Heart left ventricle (tissue), 16 donors: ENCODE measurements around the gene ATP9A. TPM values are rescaled to one million over a fixed set of nuclear protein-coding genes. Genes with fewer than 3 reads are reported as not detected.
A peak's percentile ranks its signal among the peaks of the same experiment; 100 is the strongest.

Experiments used
- ATAC-seq, 4 donors: fragments of 200-7000 bp; cut with Tn5 transposase; one replicate each; pipeline ENCODE4 v1.9.1; 2020 to 2022; ENCODE audit warnings: moderate library complexity in 4 of 4, mild to moderate bottlenecking in 3 of 4, moderate number of reproducible peaks in 1 of 4
- DNase-seq, 5 donors: peaks; one replicate each; pipeline ENCODE4 v3.0.0-alpha.2; 2020
- H3K27ac ChIP-seq, 12 donors: fragments of 200-600 bp; sonication (generic) in 4 of 12; one replicate each; pipeline versions ENCODE4 v1.5.0 to v1.8.0; 2016 to 2022; ENCODE audit warnings: mild to moderate bottlenecking in 2 of 12
- H3K27me3 ChIP-seq, 9 donors: fragments of 200-600 bp; sonication (generic) in 2 of 9; one replicate each; pipeline versions ENCODE4 v1.5.1 to v1.8.0; 2016 to 2022; ENCODE audit warnings: mild to moderate bottlenecking in 3 of 9
- H3K36me3 ChIP-seq, 9 donors: fragments of 200-600 bp; sonication (generic) in 2 of 9; one replicate each; pipeline versions ENCODE4 v1.5.0 to v1.8.0; 2018 to 2022; ENCODE audit warnings: mild to moderate bottlenecking in 2 of 9
- H3K4me1 ChIP-seq, 12 donors: fragments of 200-600 bp; sonication (generic) in 4 of 12; one replicate each; pipeline versions ENCODE4 v1.5.0 to v1.8.0; 2016 to 2022; ENCODE audit warnings: mild to moderate bottlenecking in 3 of 12
- H3K4me3 ChIP-seq, 12 donors: fragments of 200-600 bp; sonication (generic) in 4 of 12; one replicate each; pipeline versions ENCODE4 v1.5.0 to v1.8.0; 2017 to 2022; ENCODE audit warnings: mild to moderate bottlenecking in 9 of 12, moderate library complexity in 4 of 12
- H3K9me3 ChIP-seq, 12 donors: fragments of 200-600 bp; sonication (generic) in 4 of 12; one replicate each; pipeline versions ENCODE4 v1.5.0 to v1.8.0; 2016 to 2022; ENCODE audit warnings: mild to moderate bottlenecking in 1 of 12
- POLR2A ChIP-seq, 2 donors: fragments of 450-650 bp; IDR thresholded peaks; one replicate each; pipeline ENCODE4 v1.6.1; 2017; ENCODE audit warnings: antibody characterized with exemption in 2 of 2, mild to moderate bottlenecking in 2 of 2, moderate library complexity in 2 of 2
- WGBS, 4 donors: extraction: QIAGEN DNeasy Blood & Tissue Kit in 2 of 4; methylation state at CpG; one replicate each; pipeline versions ENCODE4 v1.1.5 to v1.1.7; 2013 to 2018; 5-methylcytosine and 5-hydroxymethylcytosine counted together
- intact Hi-C, 10 donors: fragments of 100-400 bp; cut with DNase I; formaldehyde crosslinking; loops; one replicate each; pipeline versions ENCODE4 v1.11.1 to v1.14.2; 2022
- polyA plus RNA-seq, 2 donors: library from polyadenylated mRNA; stranded (reverse); fragments of 200-250 nt; gene quantifications; one replicate each; pipeline ENCODE4 v1.2.3, GENCODE V29; 2013
- total RNA-seq, 9 donors: library from RNA; depleted of rRNA in 2 of 9; stranded (reverse); fragments of >200 nt in 2 of 9; fragmentation: NEBNext Ultra II Directional in 3 of 9; extraction: Animal tissue kit (Norgen Biotek cat#: 25700) in 3 of 9; gene quantifications; one replicate each; pipeline versions ENCODE4 v1.1.0 to v1.2.4, GENCODE V29; 2016 to 2023
- TF ChIP-seq, protein P1 (sequence below), 12 donors: fragments of 200-600 bp; sonication (generic) in 4 of 12; IDR thresholded peaks; one replicate each; pipeline versions ENCODE4 v1.5.0 to v1.8.0; 2018 to 2022; ENCODE audit warnings: antibody characterized with exemption in 12 of 12, mild to moderate bottlenecking in 5 of 12
- donor health status: ischemic (EF 13 %, LVEDD 7.1; RV severe dilation, severe dysfunction).
- donor health status: healthy with polysubstance abuse.
- donor health status: DM: no; HTN: yes; CAD: no.
- donor health status: DM: no; HTN: no; CAD: no.
- donor health status: ischemic (EF 25% LVEDD 6.9; RV normal size, moderate dysfunction).
- donor health status: ischemic (EF 25% LVEDD 5.7; RV mildly dilated, moderate dysfunction).
- donor health status: healthy.
- donor health status: DM: yes; HTN: yes; CAD: no.
- donor health status: ischemic (EF 35%, LVEDD 5.7; RV mildly dilated, moderate dysfunction).
- donor health status: nonischemic (EF 11% LVEDD 7.7; RV severe dilation, severe dysfunction).
- donor health status: DM: yes; HTN: yes; CAD: no.
- donor health status: PGD.
- donor health status: ischemic (EF 29% LVEDD 5.4; RV normal size, mild dysfunction).
- donor health status: nonischemic (EF 23%, LVEDD 6.1; RV moderate dilation, normal function).

Gene ATP9A
- total and polyA plus RNA-seq, 11 donors = 4.4 to 36.4 (median 27.6) TPM

DNA sequence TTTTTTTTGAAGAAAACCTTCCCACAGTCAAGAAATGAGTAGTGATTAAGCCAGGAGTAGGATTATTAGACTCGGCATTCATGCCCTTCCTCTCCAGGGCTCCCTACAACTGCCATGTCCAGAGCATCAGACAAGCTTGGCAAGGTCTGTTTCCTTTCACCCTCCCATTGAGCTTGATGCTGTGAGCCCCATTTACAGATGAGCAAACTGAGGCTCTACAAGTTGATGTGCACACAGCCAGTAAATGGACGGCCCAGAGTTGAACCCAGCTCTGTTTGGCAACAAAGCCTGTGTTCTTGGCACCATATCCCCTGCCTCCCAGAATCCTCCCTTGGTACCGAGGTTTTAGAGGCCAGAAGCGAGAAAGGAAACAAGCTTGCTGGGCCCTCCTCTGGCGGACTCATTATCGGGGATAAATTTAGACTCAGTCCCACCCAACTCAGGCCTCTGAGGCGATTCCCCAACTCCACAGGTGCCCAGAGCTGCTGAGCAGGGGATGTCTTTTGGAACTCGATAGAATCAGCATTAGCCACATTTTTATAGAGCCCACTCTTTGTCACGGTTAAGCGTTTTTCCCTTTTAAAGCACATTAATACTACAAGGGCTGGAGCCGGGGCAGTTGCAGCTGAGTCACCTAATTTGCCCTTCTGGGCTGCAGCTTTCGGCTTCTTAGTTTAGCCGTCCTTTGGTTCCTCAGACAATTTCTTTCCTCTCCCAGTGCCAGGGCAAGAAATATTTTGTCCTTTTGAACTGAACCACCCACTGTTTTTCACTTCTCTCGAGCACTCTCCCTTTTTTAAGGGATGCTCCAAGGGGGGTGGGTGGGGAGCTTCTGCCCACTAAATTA, 202.7 kb downstream of the ATP9A start:
- H3K4me1 ChIP-seq = peaks cover 4 to 53% (median 35%) of the 10 kb centered on the region in 12 donors
- intact Hi-C loops = loop anchor here in 4 of 10 donors (10.0 kb wide), 2 partner anchors 111 to 121 kb away; no protein-coding TSS in a partner anchor
- DNase-seq = no peak
- peaks cover 0 to 29% (median 0%) of the 10 kb centered on the region in 9 donors for H3K27me3 ChIP-seq
- 40 to 51% (median 43%) methylated on average over 12 to 14 of the region's 14 CpGs for WGBS, 4 donors
- no peak for ATAC-seq
- H3K9me3 ChIP-seq = no peaks in the 10 kb centered on the region
- no peaks in the 10 kb centered on the region for H3K36me3 ChIP-seq
- TF ChIP-seq, protein P1, sequence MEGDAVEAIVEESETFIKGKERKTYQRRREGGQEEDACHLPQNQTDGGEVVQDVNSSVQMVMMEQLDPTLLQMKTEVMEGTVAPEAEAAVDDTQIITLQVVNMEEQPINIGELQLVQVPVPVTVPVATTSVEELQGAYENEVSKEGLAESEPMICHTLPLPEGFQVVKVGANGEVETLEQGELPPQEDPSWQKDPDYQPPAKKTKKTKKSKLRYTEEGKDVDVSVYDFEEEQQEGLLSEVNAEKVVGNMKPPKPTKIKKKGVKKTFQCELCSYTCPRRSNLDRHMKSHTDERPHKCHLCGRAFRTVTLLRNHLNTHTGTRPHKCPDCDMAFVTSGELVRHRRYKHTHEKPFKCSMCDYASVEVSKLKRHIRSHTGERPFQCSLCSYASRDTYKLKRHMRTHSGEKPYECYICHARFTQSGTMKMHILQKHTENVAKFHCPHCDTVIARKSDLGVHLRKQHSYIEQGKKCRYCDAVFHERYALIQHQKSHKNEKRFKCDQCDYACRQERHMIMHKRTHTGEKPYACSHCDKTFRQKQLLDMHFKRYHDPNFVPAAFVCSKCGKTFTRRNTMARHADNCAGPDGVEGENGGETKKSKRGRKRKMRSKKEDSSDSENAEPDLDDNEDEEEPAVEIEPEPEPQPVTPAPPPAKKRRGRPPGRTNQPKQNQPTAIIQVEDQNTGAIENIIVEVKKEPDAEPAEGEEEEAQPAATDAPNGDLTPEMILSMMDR (IDR thresholded peaks at IDR 0.05) = no peak
- no peak for TF ChIP-seq POLR2A (IDR thresholded peaks at IDR 0.05)
- peak overlapping the region in 1 of 12 donors; percentile 38 for H3K27ac ChIP-seq
- no peak overlapping the region for H3K4me3 ChIP-seq

DNA sequence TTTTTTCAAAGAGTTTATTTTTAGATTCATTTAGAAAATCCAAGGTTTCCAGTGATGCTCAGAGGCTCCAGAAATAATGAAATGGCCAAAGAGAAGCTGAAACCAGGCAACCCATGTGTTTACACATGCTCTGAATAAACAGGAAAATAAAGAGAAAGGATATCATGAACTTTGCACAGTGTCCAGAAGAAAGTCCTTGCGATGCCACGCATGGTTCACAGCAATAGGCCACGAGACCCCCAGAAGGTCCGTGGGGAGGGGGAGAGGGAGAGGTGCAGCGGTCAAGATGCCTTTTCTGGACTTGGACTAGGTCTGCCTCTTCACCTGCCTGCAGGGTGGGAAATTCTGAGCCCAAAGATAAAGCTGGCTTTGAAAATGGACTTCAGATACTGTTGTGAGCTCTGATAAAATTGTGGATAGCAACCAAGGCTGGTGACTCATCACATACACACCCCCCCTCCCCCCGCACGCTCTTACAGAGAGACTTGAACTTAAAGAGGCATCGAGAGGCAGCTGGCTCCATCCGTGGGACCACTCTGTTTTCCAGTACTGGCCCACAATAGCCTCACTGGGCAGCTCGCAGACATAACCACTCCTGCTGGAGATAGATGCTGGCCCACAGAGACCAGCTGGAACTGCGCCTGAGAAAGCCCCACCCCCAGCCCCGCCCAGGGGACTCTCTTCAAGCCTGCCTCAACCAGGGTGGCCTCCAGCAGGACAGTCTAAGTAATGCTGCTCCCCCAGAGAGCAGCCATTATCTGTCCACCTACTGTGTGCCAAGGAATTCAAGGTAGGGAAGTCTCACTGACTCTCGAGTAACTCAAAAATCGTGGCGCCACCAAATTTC, 204.5 kb downstream of the ATP9A start:
- ATAC-seq (peak; percentile 45 to 60 (median 54)), DNase-seq (peak; percentile 58 to 80 (median 72))
- peaks cover 4 to 54% (median 39%) of the 10 kb centered on the region in 12 donors for H3K4me1 ChIP-seq
- peak overlapping the region in 9 of 12 donors; percentile 32 to 66 (median 58) for H3K4me3 ChIP-seq
- peaks cover 0 to 43% (median 0%) of the 10 kb centered on the region in 9 donors for H3K27me3 ChIP-seq
- intact Hi-C loops = loop anchor here in 6 of 10 donors (2.0 to 10.0 kb wide), 6 partner anchors 21 to 176 kb away; partner anchors contain the start of gene NFATC2 (in 1 of the 6)
- H3K27ac ChIP-seq = peak overlapping the region in 11 of 12 donors; percentile 47 to 90 (median 85)
- no peaks in the 10 kb centered on the region for H3K36me3 ChIP-seq
- 28 to 44% (median 39%) methylated on average over 13 to 15 of the region's 15 CpGs for WGBS, 4 donors
- no peaks in the 10 kb centered on the region for H3K9me3 ChIP-seq
- TF ChIP-seq, protein P1 (IDR thresholded peaks at IDR 0.05) = peak in 2 of 12 donors; percentile 9 to 15
- no peak for TF ChIP-seq POLR2A (IDR thresholded peaks at IDR 0.05)

DNA sequence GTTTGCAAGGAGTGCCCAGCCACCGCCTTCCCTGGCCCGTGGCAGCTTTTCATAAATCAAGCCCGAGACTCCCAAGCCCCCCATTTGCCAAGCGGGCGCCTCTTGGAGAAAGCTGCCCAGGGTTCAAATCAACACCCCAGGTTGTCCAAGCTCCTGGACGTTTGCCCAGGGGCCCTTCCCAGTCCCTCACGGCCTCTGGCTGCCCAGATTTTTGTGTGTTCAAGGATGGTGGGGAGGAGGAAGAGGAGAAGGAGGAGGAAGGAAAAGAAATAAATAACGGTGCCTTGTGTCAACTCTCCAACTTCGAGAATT, 205.1 kb downstream of the ATP9A start:
- Histone ChIP-seq H3K9me3 (no peaks in the 10 kb centered on the region), H3K27me3 (peaks cover 0 to 43% (median 0%) of the 10 kb centered on the region in 9 donors), H3K4me3 (peak overlapping the region; percentile 7 to 66 (median 56)), H3K4me1 (peaks cover 4 to 54% (median 39%) of the 10 kb centered on the region in 12 donors), H3K36me3 (no peaks in the 10 kb centered on the region), H3K27ac (peak overlapping the region; percentile 13 to 90 (median 82))
- no peak for DNase-seq
- peak in 2 of 4 donors; percentile 1 to 3 for ATAC-seq
- 2 to 6% (median 4%) methylated on average over 9 of the region's 9 CpGs for WGBS, 4 donors
- intact Hi-C loops = loop anchor here in 6 of 10 donors (2.0 to 10.0 kb wide), 6 partner anchors 20 to 176 kb away; partner anchors contain the start of gene NFATC2 (in 1 of the 6)
- TF ChIP-seq, protein P1 (IDR thresholded peaks at IDR 0.05) = no peak
- TF ChIP-seq POLR2A (IDR thresholded peaks at IDR 0.05) = no peak
